ENCODE data around the gene TMEM184C. TPM values are rescaled to one million over a fixed set of nuclear protein-coding genes. Genes with fewer than 3 reads are reported as not detected.
A peak's percentile ranks its signal among the peaks of the same experiment; 100 is the strongest.

The TMEM184C gene
- total RNA-seq, 6 donors from 2014 or later, result 10.5 to 34.0 (median 23.5) TPM

DNA sequence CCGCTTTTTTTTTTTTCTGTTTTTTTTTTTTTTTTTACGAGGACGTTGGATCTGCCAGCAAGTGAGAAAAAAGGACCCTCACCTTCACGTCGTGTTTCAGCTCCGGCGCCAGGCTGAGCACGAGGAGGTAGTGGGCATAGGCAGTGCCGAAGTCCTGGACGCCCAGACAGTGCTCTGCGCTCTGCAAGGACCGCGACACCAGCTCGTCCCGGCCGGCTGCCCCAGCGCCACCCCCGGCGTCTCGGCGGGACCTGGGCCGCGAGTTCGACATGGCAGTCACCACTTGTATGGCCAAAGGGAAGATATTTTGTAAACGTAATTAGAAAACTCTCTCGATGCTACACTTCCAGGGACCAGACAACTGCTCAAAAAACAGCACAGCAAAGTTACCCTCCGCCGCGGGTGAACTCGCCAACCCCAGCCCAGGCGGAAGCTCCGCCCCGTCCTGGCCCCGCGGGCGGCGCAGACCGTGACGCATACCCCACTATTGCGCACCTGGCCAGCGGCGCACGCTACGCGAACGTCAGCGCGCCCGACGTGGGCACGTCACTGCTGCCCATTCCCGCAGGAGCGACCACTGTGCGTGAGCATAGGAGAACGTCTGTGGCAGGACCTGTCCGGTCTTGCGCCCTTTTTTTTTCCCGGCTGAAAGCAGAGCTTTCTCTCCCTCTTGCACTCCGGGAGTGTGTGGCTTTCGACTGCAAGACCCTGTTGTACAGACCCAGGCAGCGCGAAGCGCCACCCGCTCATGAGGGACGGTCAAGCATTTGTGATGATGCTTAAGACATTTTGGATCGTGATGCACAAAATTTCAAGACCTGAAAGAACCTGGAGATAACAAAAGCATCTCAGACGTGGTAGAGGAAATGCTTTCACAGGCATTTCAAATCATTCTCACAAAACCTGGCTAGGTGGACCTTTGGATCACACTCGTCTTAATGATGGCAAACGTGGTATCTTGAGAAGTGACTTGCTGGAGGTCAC is 66.8 kb downstream of the TMEM184C start, which contains the start of gene PRMT9:
Gene PRMT9 (minus strand): TSS at position 447 of the 984 bp plus-strand sequence. CDS start 176 bp downstream, at position 271.
- no peaks in the 10 kb centered on the region for H3K27me3 ChIP-seq
- WGBS, 2 donors, result 0 to 1% methylated on average over 37 to 51 of the region's 69 CpGs
- ATAC-seq (ENCODE audit: low FRiP score in 2 of 2), result peak; percentile 99 to 100
- H3K27ac ChIP-seq, result peak within 1 kb of the TSS; percentile 83 to 93 (median 88)
- peaks cover 0 to 20% (median 12%) of the 10 kb centered on the region in 4 donors for H3K4me1 ChIP-seq
- peak; percentile 91 to 98 for DNase-seq
- peaks cover 0 to 7% (median 0%) of the 10 kb centered on the region in 4 donors for H3K36me3 ChIP-seq
- TF ChIP-seq POLR2AphosphoS5 (IDR thresholded peaks at IDR 0.05) (peak; percentile 82 to 97), EP300 (IDR thresholded peaks at IDR 0.05) (peak in 1 of 4 donors; percentile 64), POLR2A (IDR thresholded peaks at IDR 0.05) (peak in 3 of 4 donors; percentile 65 to 94 (median 76))
- TF ChIP-seq, protein P1, sequence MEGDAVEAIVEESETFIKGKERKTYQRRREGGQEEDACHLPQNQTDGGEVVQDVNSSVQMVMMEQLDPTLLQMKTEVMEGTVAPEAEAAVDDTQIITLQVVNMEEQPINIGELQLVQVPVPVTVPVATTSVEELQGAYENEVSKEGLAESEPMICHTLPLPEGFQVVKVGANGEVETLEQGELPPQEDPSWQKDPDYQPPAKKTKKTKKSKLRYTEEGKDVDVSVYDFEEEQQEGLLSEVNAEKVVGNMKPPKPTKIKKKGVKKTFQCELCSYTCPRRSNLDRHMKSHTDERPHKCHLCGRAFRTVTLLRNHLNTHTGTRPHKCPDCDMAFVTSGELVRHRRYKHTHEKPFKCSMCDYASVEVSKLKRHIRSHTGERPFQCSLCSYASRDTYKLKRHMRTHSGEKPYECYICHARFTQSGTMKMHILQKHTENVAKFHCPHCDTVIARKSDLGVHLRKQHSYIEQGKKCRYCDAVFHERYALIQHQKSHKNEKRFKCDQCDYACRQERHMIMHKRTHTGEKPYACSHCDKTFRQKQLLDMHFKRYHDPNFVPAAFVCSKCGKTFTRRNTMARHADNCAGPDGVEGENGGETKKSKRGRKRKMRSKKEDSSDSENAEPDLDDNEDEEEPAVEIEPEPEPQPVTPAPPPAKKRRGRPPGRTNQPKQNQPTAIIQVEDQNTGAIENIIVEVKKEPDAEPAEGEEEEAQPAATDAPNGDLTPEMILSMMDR (IDR thresholded peaks at IDR 0.05), result peak in 2 of 6 experiments; percentile 7 to 13
- H3K4me3 ChIP-seq, result peak within 1 kb of the TSS; percentile 62 to 73 (median 66)
- H3K9me3 ChIP-seq, result no peaks in the 10 kb centered on the region

DNA sequence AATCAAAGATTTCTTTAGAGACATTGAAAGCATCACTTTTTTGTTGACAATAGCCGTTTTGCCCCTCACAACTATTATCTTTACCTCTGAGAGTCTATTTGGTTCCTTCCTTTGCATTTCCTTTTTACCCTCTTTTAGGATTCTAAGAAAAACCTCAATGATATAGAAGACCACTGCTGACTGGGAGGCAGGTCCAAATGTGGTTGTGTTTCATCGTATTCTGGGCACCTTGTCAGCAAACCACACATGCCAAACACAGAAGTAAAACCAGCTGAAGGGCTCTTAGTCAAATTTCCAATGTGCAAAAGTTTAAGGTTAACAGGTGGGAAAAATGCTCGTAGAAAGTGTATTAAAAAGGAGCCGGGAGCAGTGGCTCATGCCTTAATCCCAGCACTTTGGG is 71.9 kb downstream of the TMEM184C start:
- H3K9me3 ChIP-seq, result no peaks in the 10 kb centered on the region
- H3K4me3 ChIP-seq, result no peak overlapping the region
- TF ChIP-seq, protein P1 (IDR thresholded peaks at IDR 0.05), result no peak
- TF ChIP-seq POLR2A (IDR thresholded peaks at IDR 0.05), result no peak
- no peak for TF ChIP-seq EP300 (IDR thresholded peaks at IDR 0.05)
- no peak for TF ChIP-seq POLR2AphosphoS5 (IDR thresholded peaks at IDR 0.05)
- no peaks in the 10 kb centered on the region for H3K36me3 ChIP-seq
- H3K27me3 ChIP-seq, result no peaks in the 10 kb centered on the region
- DNase-seq, result no peak
- 36 to 49% methylated on average over 4 of the region's 4 CpGs for WGBS, 2 donors
- H3K4me1 ChIP-seq, result peaks cover 0 to 6% (median 3%) of the 10 kb centered on the region in 4 donors
- ATAC-seq (ENCODE audit: low FRiP score in 2 of 2), result no peak
- H3K27ac ChIP-seq, result no peak overlapping the region

DNA sequence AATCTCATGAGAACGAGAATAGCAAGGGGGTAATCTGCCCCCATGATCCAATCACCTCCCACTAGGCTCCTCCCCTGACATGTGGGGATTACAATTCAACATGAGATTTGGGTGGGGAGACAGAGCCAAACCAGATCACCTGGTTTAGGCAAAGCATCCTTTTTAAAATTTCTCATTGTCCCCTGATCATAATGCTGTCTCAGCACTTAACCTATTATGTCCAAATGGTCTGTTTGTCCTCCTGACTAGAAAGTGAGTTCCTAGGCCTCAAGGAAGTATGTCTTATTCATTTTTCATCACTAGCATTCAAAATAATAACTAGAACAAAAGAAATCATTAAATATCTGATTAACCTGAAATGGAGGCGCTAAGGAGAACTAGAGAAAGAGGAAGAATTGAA is 74.6 kb downstream of the TMEM184C start:
- DNase-seq, result no peak
- Histone ChIP-seq H3K27ac (no peak overlapping the region), H3K4me3 (no peak overlapping the region), H3K9me3 (no peaks in the 10 kb centered on the region), H3K4me1 (no peaks in the 10 kb centered on the region), H3K27me3 (no peaks in the 10 kb centered on the region), H3K36me3 (no peaks in the 10 kb centered on the region)
- no peak for ATAC-seq (ENCODE audit: low FRiP score in 2 of 2)
- 84% methylated on average over 2 of the region's 2 CpGs for WGBS, 2 donors
- TF ChIP-seq EP300 (IDR thresholded peaks at IDR 0.05) (no peak), POLR2AphosphoS5 (IDR thresholded peaks at IDR 0.05) (no peak), POLR2A (IDR thresholded peaks at IDR 0.05) (no peak)
- TF ChIP-seq, protein P1 (IDR thresholded peaks at IDR 0.05), result no peak

DNA sequence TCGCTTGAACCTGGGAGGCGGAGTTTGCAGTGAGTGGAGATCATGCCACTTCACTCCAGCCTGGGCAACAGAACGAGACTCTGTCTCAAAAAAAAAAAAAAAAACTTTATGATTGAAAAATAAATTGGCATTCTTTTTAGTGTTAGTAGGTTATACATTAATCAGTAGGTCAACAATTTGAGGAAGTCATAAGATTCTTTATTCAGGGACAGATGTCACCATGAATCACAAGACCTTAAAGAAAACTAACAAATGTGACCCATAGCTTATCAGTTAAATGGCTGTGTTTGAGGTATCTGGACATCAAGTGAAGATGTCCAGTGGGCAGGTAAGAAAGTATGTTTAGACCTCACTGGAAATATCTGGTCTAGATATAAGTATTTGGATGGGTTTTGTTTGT is 76.0 kb downstream of the TMEM184C start:
- TF ChIP-seq POLR2AphosphoS5 (IDR thresholded peaks at IDR 0.05), result no peak
- no peak for TF ChIP-seq EP300 (IDR thresholded peaks at IDR 0.05)
- TF ChIP-seq POLR2A (IDR thresholded peaks at IDR 0.05), result no peak
- TF ChIP-seq, protein P1 (IDR thresholded peaks at IDR 0.05), result no peak
- H3K4me3 ChIP-seq, result no peak overlapping the region
- no peaks in the 10 kb centered on the region for H3K9me3 ChIP-seq
- no peak for DNase-seq
- ATAC-seq (ENCODE audit: low FRiP score in 2 of 2), result no peak
- H3K27ac ChIP-seq, result no peak overlapping the region
- WGBS, 2 donors, result 74 to 81% methylated on average over 3 of the region's 3 CpGs
- no peaks in the 10 kb centered on the region for H3K27me3 ChIP-seq
- no peaks in the 10 kb centered on the region for H3K36me3 ChIP-seq
- no peaks in the 10 kb centered on the region for H3K4me1 ChIP-seq
